ENCODE data around the gene GPR55.

DNA sequence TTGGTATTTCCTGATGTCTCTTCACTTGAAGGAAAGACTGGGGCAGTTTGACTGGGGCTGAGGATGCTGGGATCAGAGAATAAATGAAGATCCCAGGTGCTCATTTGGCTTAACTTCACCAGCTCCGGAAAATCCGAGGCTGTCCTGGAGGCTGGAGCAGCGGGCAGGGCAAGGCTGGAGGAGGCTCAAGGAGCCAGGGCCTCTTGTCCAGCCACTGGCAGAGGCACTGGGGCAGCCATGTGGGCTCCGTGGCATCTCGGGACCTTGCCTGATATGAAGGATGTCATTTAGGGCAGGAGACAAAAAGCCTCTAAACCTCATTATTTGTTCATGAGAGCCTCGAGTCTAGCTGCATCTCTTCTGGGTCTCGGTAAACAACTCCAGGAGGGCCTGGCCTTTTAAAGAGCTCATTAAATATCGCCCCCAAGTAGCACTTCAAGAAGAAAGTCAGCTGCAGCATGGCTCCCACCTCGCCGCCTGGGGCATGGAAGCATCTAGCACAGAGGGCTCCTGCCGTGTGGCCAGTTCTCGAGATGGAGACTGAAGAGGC lies 13.5 kb upstream of the GPR55 start:
- TF ChIP-seq CTCF (IDR thresholded peaks at IDR 0.05; ENCODE audit: insufficient read depth, low read depth, low read length) (no peak), EZH2 (IDR thresholded peaks at IDR 0.05; ENCODE audit: insufficient read depth, low read length) (no peak)

All from astrocyte (in vitro differentiated cells and primary cell).